ENCODE measurements around the gene CFAP61. TPM values are rescaled to one million over a fixed set of nuclear protein-coding genes. Genes with fewer than 3 reads are reported as not detected.

The CFAP61 gene
- total and polyA plus RNA-seq, 9 of the 15 experiments (the other 6 are each of a cell fraction or from before 2014, with no cell fraction given): 0.11 TPM; not detected in 8

DNA sequence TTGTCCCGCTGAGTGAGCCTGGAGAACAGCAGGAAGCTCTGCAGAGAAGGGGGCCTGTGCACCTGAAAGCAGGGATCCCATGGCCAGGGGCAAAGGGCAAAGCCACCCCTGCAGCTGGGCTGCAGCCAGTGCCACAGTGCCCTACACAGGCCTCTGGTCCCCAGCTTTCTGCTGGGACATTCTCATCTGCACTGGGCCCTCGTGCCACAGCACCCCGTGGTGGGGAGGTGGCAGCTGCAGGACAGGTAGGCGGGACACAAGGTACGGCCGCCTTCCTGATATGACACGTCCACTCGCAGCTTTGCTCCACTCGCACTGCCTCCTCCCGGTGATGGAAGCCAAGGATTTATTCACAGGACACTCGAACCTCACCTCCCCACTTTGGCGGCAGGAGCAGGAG is 342.8 kb downstream of the CFAP61 start:
- 13% methylated on average over 6 of the region's 12 CpGs for WGBS (ENCODE audit: insufficient coverage, low coverage, missing lambda C conversion rate)
- BruUV-seq (replicated peaks): no TSS peak
- in situ Hi-C loops (cut with MboI): no loop called here
- TF ChIP-seq PHTF2 (CRISPR knock-in tag; IDR thresholded peaks at IDR 0.05) (no peak), CBX2 (IDR thresholded peaks at IDR 0.05; ENCODE audit: insufficient read depth, low read length, poor library complexity, severe bottlenecking) (no peak), MLX (CRISPR knock-in tag; conservative IDR thresholded peaks at IDR 0.05) (no peak), CTBP1 (IDR thresholded peaks at IDR 0.05; ENCODE audit: borderline replicate concordance) (no peak), PHF8 (IDR thresholded peaks at IDR 0.05; ENCODE audit: borderline replicate concordance, low read length) (no peak), PPARD (CRISPR knock-in tag; IDR thresholded peaks at IDR 0.05) (no peak), E2F1 (CRISPR knock-in tag; IDR thresholded peaks at IDR 0.05) (no peak), ZBTB2 (IDR thresholded peaks at IDR 0.05) (no peak), GATAD2B (IDR thresholded peaks at IDR 0.05; ENCODE audit: borderline replicate concordance) (no peak), MAFF (IDR thresholded peaks at IDR 0.05; ENCODE audit: low read length) (no peak), TRIM25 (IDR thresholded peaks at IDR 0.05; ENCODE audit: borderline replicate concordance) (no peak)
- TF ChIP-seq, protein P1, sequence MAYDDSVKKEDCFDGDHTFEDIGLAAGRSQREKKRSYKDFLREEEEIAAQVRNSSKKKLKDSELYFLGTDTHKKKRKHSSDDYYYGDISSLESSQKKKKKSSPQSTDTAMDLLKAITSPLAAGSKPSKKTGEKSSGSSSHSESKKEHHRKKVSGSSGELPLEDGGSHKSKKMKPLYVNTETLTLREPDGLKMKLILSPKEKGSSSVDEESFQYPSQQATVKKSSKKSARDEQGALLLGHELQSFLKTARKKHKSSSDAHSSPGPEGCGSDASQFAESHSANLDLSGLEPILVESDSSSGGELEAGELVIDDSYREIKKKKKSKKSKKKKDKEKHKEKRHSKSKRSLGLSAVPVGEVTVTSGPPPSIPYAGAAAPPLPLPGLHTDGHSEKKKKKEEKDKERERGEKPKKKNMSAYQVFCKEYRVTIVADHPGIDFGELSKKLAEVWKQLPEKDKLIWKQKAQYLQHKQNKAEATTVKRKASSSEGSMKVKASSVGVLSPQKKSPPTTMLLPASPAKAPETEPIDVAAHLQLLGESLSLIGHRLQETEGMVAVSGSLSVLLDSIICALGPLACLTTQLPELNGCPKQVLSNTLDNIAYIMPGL (CRISPR knock-in tag; IDR thresholded peaks at IDR 0.05): no peak
- TF ChIP-seq, protein P2, sequence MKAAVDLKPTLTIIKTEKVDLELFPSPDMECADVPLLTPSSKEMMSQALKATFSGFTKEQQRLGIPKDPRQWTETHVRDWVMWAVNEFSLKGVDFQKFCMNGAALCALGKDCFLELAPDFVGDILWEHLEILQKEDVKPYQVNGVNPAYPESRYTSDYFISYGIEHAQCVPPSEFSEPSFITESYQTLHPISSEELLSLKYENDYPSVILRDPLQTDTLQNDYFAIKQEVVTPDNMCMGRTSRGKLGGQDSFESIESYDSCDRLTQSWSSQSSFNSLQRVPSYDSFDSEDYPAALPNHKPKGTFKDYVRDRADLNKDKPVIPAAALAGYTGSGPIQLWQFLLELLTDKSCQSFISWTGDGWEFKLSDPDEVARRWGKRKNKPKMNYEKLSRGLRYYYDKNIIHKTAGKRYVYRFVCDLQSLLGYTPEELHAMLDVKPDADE (conservative IDR thresholded peaks at IDR 0.05; ENCODE audit: control insufficient read depth, low read depth, low read length): no peak

More for the DNA sequence above, 342.8 kb downstream of the CFAP61 start:
- Histone ChIP-seq H4K20me1 (replicated peaks; ENCODE audit: control insufficient read depth, insufficient read depth, low read length) (no peaks in the 10 kb centered on the region), H3K27ac (ENCODE audit: extremely low read depth, low read depth, low read length) (no peak overlapping the region), H3K79me2 (ENCODE audit: control insufficient read depth, insufficient read depth, low read length) (no peaks in the 10 kb centered on the region), H3K9ac (ENCODE audit: insufficient read depth in 1 of 2, low read depth in 2 of 2, low read length in 2 of 2) (no peak overlapping the region), H3K9me1 (ENCODE audit: control insufficient read depth, insufficient read depth, low read length) (no peaks in the 10 kb centered on the region), H3K27me3 (ENCODE audit: control insufficient read depth in 2 of 2, insufficient read depth in 2 of 2, low read length in 2 of 2) (peaks cover 0 to 24% of the 10 kb centered on the region in 2 experiments; a peak in 3 of 5 replicates), H3K36me3 (ENCODE audit: control insufficient read depth, insufficient read depth, low read length) (no peaks in the 10 kb centered on the region), H3K4me3 (no peak overlapping the region), H3K4me2 (ENCODE audit: insufficient read depth, low read length) (no peak overlapping the region), H3K9me3 (replicated peaks; ENCODE audit: control insufficient read depth, insufficient read depth, low read depth, low read length) (no peaks in the 10 kb centered on the region), H2AFZ (ENCODE audit: low read depth, low read length) (no peak overlapping the region), H3K4me1 (replicated peaks in 1 of 2; ENCODE audit: control insufficient read depth in 2 of 2, insufficient read depth in 2 of 2, low read length in 2 of 2) (peaks cover 0 to 10% of the 10 kb centered on the region in 2 experiments; a peak in 4 of 5 replicates)
- ChIA-PET CTCF (ENCODE audit: low intra/inter-chr PET ratio) (interaction anchor here (0.7 kb wide), 1 partner anchor 320 kb away, joined by 3 read pairs; no protein-coding TSS in a partner anchor), POLR2A (interaction anchor here (0.7 kb wide), 1 partner anchor 23 kb away, joined by 4 read pairs; no protein-coding TSS in a partner anchor)
- FAIRE-seq: no peak
- ATAC-seq: no peak
- intact Hi-C loops (cut with micrococcal nuclease): no loop called here
- DNase-seq (ENCODE audit: extremely low read depth in 1 of 4, low spot score in 3 of 4): no peak
